ENCODE measurements around the gene DISC1. TPM values are rescaled to one million over a fixed set of nuclear protein-coding genes. Genes with fewer than 3 reads are reported as not detected.

DISC1 gene
- total RNA-seq, 1 experiment from 2014 or later: 9.8 TPM

DNA sequence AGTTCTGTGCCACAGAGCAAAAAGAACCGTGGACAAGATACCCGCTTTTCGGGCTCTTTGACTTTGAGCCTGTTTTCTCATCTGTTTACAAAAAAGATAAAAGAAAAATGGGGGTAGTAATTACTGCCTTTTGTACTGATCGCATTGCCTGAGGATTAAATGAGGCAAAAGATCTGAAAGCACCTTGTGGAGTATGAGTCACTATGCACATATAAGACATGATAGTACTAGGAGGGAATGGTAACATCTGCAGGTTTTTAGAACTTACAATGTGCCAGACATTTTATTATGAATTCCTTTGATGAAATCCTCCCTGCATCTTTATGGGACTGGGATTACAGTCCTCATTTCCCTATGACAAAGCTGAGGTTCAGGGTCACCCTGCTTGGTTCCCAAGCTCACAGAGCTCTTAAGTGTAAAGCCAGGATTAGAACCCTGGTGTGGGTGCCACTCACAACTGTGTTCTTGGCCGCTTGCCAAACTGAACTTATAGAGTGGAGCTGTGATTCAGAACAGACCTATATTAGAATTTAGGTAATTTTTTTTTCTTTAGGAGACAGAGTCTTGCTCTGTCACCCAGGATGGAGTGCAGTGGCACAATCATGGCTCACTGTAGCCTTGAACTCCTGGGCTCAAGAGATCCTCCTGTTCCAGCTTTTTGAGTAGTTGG, 1.8 kb downstream of the DISC1 start:
- H3K36me3 Mint-ChIP-seq (ENCODE audit: insufficient read depth, unreplicated experiment): peaks cover 17% of the 10 kb centered on the region
- BruUV-seq (replicated peaks): TSS peak; percentile 37
- intact Hi-C loops (cut with micrococcal nuclease; ENCODE audit: unreplicated experiment): loop anchor here (10.0 kb wide), 1 partner anchor 196 kb away; no protein-coding TSS in a partner anchor
- H3K4me3 Mint-ChIP-seq (ENCODE audit: low read depth, unreplicated experiment): no peak overlapping the region
- TF ChIP-seq CTCF (IDR thresholded peaks at IDR 0.05; ENCODE audit: unreplicated experiment): no peak
- H3K27ac Mint-ChIP-seq (ENCODE audit: unreplicated experiment): no peak overlapping the region
- peaks cover 13% of the 10 kb centered on the region for H3K4me1 Mint-ChIP-seq (ENCODE audit: low read depth, unreplicated experiment)
- peaks cover 10% of the 10 kb centered on the region for H3K27me3 Mint-ChIP-seq (ENCODE audit: unreplicated experiment)
- CTCF ChIA-PET: no interaction called here
- no peak for DNase-seq
- H3K9me3 Mint-ChIP-seq (ENCODE audit: low read depth, unreplicated experiment): no peaks in the 10 kb centered on the region

DNA sequence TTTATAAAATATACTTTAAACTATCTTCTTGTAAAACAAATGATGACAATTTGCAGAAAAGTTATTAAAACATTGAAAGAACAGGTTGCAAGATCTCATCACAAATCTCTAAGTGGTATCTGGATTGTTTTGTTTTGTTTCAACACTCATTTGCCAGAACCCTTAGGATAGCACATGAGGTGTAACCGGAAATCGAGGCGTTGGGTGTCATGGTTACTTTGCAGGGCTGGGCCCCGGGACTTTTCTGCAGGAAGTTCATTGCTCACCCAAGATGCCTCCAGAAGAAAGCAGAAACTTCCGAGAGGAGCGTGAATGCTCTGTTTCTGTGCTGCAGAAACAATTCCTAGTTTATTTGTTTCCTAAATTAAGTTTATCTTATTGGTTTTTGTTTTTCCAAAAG, 2.5 kb downstream of the DISC1 start:
- no peak for TF ChIP-seq CTCF (IDR thresholded peaks at IDR 0.05; ENCODE audit: unreplicated experiment)
- intact Hi-C loops (cut with micrococcal nuclease; ENCODE audit: unreplicated experiment): loop anchor here (10.0 kb wide), 1 partner anchor 196 kb away; no protein-coding TSS in a partner anchor
- CTCF ChIA-PET: no interaction called here
- Mint-ChIP-seq H3K4me1 (ENCODE audit: low read depth, unreplicated experiment) (peaks cover 13% of the 10 kb centered on the region), H3K36me3 (ENCODE audit: insufficient read depth, unreplicated experiment) (peaks cover 17% of the 10 kb centered on the region), H3K9me3 (ENCODE audit: low read depth, unreplicated experiment) (no peaks in the 10 kb centered on the region), H3K27me3 (ENCODE audit: unreplicated experiment) (peaks cover 3% of the 10 kb centered on the region), H3K27ac (ENCODE audit: unreplicated experiment) (no peak overlapping the region), H3K4me3 (ENCODE audit: low read depth, unreplicated experiment) (no peak overlapping the region)
- BruUV-seq (replicated peaks): no TSS peak
- DNase-seq: peak; percentile 15

GRCh38 chr1:231630558-231631205, 4.1 kb downstream of the DISC1 start:
- Mint-ChIP-seq H3K4me3 (ENCODE audit: low read depth, unreplicated experiment) (no peak overlapping the region), H3K36me3 (ENCODE audit: insufficient read depth, unreplicated experiment) (peaks cover 17% of the 10 kb centered on the region), H3K4me1 (ENCODE audit: low read depth, unreplicated experiment) (peaks cover 11% of the 10 kb centered on the region), H3K27ac (ENCODE audit: unreplicated experiment) (no peak overlapping the region), H3K27me3 (ENCODE audit: unreplicated experiment) (no peaks in the 10 kb centered on the region), H3K9me3 (ENCODE audit: low read depth, unreplicated experiment) (no peaks in the 10 kb centered on the region)
- TF ChIP-seq CTCF (IDR thresholded peaks at IDR 0.05; ENCODE audit: unreplicated experiment): no peak
- CTCF ChIA-PET: no interaction called here
- intact Hi-C loops (cut with micrococcal nuclease; ENCODE audit: unreplicated experiment): no loop called here
- DNase-seq: no peak
- no TSS peak for BruUV-seq (replicated peaks)

DNA sequence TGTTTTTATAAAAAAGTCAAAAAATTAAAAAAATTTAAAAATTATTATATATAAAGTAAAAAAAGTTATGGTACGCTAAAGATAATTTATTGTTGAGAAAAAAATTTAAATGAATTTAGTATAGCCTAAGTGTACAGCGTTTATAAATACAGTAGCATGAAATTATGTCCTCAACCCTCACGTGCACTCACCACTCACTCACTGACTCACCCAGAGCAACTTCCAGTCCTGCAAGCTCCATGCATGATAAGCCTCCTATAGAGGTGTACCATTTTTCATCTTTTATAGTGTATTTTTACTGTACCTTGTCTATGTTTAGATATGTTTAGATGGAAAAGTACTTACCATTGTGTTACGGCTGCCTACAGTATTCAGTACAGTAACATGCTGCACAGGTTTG, 5.1 kb downstream of the DISC1 start:
- peaks cover 10% of the 10 kb centered on the region for H3K36me3 Mint-ChIP-seq (ENCODE audit: insufficient read depth, unreplicated experiment)
- BruUV-seq (replicated peaks): no TSS peak
- peaks cover under 1% of the 10 kb centered on the region for H3K4me1 Mint-ChIP-seq (ENCODE audit: low read depth, unreplicated experiment)
- no peaks in the 10 kb centered on the region for H3K9me3 Mint-ChIP-seq (ENCODE audit: low read depth, unreplicated experiment)
- TF ChIP-seq CTCF (IDR thresholded peaks at IDR 0.05; ENCODE audit: unreplicated experiment): no peak
- no peak overlapping the region for H3K27ac Mint-ChIP-seq (ENCODE audit: unreplicated experiment)
- CTCF ChIA-PET: no interaction called here
- intact Hi-C loops (cut with micrococcal nuclease; ENCODE audit: unreplicated experiment): no loop called here
- no peak overlapping the region for H3K4me3 Mint-ChIP-seq (ENCODE audit: low read depth, unreplicated experiment)
- DNase-seq: no peak
- no peaks in the 10 kb centered on the region for H3K27me3 Mint-ChIP-seq (ENCODE audit: unreplicated experiment)

All from Calu3 (cell line).